NCI-H2029 (cell line): ENCODE data around the gene NIPAL1.

Experiments used
- DNase-seq: peaks from one replicate; lab custom pipeline; 2025; lab: John Stamatoyannopoulos, UW

Gene NIPAL1

GRCh38 chr4:48027653-48028052 lies 11.1 kb downstream of the NIPAL1 start:
- DNase-seq = no peak

GRCh38 chr4:48028696-48029095 lies 12.1 kb downstream of the NIPAL1 start:
- no peak for DNase-seq

- no peak for DNase-seq
Observed at GRCh38 chr4:48030470-48030869, 13.9 kb downstream of the NIPAL1 start.

- no peak for DNase-seq
Observed at GRCh38 chr4:48031802-48032525, 15.4 kb downstream of the NIPAL1 start.

GRCh38 chr4:48032721-48033120 lies 16.1 kb downstream of the NIPAL1 start:
- no peak for DNase-seq

GRCh38 chr4:48033412-48033811 lies 16.8 kb downstream of the NIPAL1 start:
- DNase-seq = no peak

- no peak for DNase-seq
Observed at GRCh38 chr4:48033825-48034413, 17.3 kb downstream of the NIPAL1 start.

- DNase-seq = no peak
Observed at GRCh38 chr4:48035952-48036351, 19.4 kb downstream of the NIPAL1 start.

GRCh38 chr4:48037117-48037462 lies 20.5 kb downstream of the NIPAL1 start:
- DNase-seq = no peak

- no peak for DNase-seq
Observed at GRCh38 chr4:48038666-48039065, 22.1 kb downstream of the NIPAL1 start.

GRCh38 chr4:48039561-48039960 lies 23.0 kb downstream of the NIPAL1 start:
- no peak for DNase-seq

GRCh38 chr4:48041535-48042137 lies 25.1 kb downstream of the NIPAL1 start:
- no peak for DNase-seq

GRCh38 chr4:48042979-48043461 lies 26.4 kb downstream of the NIPAL1 start:
- peak; percentile 44 for DNase-seq

GRCh38 chr4:48043504-48043903 lies 26.9 kb downstream of the NIPAL1 start:
- no peak for DNase-seq

GRCh38 chr4:48044298-48044697 lies 27.7 kb downstream of the NIPAL1 start:
- no peak for DNase-seq

GRCh38 chr4:48046059-48046458 lies 29.5 kb downstream of the NIPAL1 start:
- no peak for DNase-seq

- DNase-seq = no peak
Observed at GRCh38 chr4:48047421-48047844, 30.9 kb downstream of the NIPAL1 start.

GRCh38 chr4:48047896-48048295 lies 31.3 kb downstream of the NIPAL1 start:
- DNase-seq = peak; percentile 63

- DNase-seq = no peak
Observed at GRCh38 chr4:48049483-48049882, 32.9 kb downstream of the NIPAL1 start.

GRCh38 chr4:48051078-48051477 lies 34.5 kb downstream of the NIPAL1 start:
- no peak for DNase-seq

- no peak for DNase-seq
Observed at GRCh38 chr4:48058617-48059530, 42.3 kb downstream of the NIPAL1 start.

GRCh38 chr4:48064349-48064748 lies 47.8 kb downstream of the NIPAL1 start:
- no peak for DNase-seq
